WERI-Rb-1 (cell line): Measurements from ENCODE around the gene BCR.
A peak's percentile ranks its signal among the peaks of the same experiment; 100 is the strongest.

ENCODE experiments used
- DNase-seq: peaks from one replicate; pipeline ENCODE4 v3.0.0-alpha.2; 2020
- H3K27ac ChIP-seq: fragments of 250-450 bp; sonication (Bioruptor Pico); 2 replicates; pipeline ENCODE4 v1.5.1; 2020; ENCODE audit warnings: mild to moderate bottlenecking, moderate library complexity
- H3K27me3 ChIP-seq: fragments of 250-450 bp; sonication (Bioruptor Pico); 2 replicates; pipeline ENCODE4 v1.5.1; 2021; ENCODE audit warnings: mild to moderate bottlenecking, low read depth, moderate library complexity; ENCODE audit not compliant: insufficient read depth, severe bottlenecking
- H3K36me3 ChIP-seq: fragments of 250-450 bp; sonication (Bioruptor Pico); 2 replicates; pipeline ENCODE4 v1.5.1; 2020; ENCODE audit warnings: mild to moderate bottlenecking, moderate library complexity
- H3K4me3 ChIP-seq: 2 replicates; pipeline ENCODE4 v1.5.1; 2011; ENCODE audit warnings: low read depth, mild to moderate bottlenecking, control low read depth, low read length
- H3K9me3 ChIP-seq: fragments of 250-450 bp; sonication (Bioruptor Pico); 2 replicates; pipeline ENCODE4 v1.5.1; 2021; ENCODE audit warnings: mild to moderate bottlenecking, moderate library complexity; ENCODE audit not compliant: severe bottlenecking
- CTCF ChIP-seq: IDR thresholded peaks from 2 replicates; pipeline ENCODE4 v1.5.1; 2011; ENCODE audit warnings: low read depth, mild to moderate bottlenecking, control low read depth, inconsistent platforms, low read length

Gene BCR

DNA sequence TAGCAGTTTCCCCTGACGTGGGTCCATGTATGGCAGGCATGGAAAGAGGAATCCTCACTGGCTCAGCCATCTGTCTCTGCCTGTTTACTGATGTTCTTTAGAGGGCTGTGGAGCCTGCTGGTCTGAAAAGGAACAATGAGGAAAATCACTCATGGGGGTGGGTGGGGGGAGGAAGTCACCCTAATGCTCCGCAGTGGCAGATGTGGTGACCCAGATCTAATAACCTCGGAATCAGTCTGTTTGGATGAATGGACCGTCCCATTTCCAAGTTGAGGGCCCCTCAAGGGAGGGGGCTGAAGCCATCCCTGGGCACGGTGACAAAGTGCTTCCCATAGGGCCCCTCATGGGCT lies 4.4 kb downstream of the BCR start:
- Histone ChIP-seq H3K4me3 (peak overlapping the region; percentile 20), H3K9me3 (no peaks in the 10 kb centered on the region), H3K27ac (peak overlapping the region; percentile 90), H3K36me3 (peaks cover 59% of the 10 kb centered on the region), H3K27me3 (no peaks in the 10 kb centered on the region)
- TF ChIP-seq CTCF: no peak
- peak; percentile 56 for DNase-seq

GRCh38 chr22:23187211-23187610 lies 6.9 kb downstream of the BCR start:
- no peak for TF ChIP-seq CTCF
- no peak overlapping the region for H3K27ac ChIP-seq

DNA sequence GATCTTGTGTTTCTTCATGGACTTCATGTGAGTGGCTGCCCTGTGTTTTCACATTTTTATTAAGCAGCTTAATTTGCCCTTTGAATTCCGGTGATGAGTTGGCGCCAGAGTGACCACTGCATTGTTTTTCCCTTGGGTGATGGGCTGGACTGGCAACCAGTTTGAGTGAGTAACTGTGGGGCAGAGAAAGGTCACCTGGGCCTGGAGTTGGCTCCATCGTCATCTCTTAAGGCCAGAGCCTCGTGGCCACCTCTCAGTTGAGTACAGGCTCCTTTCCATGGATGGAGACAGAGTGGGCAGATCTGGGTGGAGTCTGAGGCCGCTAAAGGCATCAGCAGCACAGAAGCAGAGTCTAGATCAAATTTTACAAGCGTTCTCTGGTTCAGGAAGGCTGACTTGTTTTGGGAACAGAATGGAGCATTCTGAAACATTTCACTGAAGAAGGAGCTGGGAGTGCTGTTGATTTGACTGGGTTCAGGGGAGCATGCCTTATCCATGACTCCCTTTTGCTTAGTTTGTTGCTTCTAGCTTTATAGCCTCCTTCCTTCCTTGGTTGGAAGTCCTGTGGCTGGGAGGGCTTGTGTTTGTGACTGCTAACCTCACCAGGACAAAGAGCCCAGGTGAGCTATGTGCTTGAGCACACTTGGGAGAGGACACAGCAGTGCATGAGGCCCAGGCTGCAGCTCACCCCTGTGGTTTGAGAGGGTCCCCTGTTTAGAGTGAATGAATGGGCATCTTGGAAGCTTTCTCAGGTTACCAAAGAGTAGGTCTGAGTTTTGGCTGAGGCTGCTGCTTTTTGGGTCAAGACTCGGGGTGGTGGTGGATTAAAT lies 7.8 kb downstream of the BCR start:
- no peak for DNase-seq

More at GRCh38 chr22:23187211-23187610, 6.9 kb downstream of the BCR start:
- no peaks in the 10 kb centered on the region for H3K9me3 ChIP-seq
- no peaks in the 10 kb centered on the region for H3K27me3 ChIP-seq
- H3K36me3 ChIP-seq: peaks cover 70% of the 10 kb centered on the region
- DNase-seq: no peak
- no peak overlapping the region for H3K4me3 ChIP-seq

GRCh38 chr22:23190526-23190925 lies 10.2 kb downstream of the BCR start:
- Histone ChIP-seq H3K27ac (peak overlapping the region; percentile 83), H3K4me3 (no peak overlapping the region), H3K27me3 (no peaks in the 10 kb centered on the region), H3K36me3 (peaks cover 54% of the 10 kb centered on the region), H3K9me3 (no peaks in the 10 kb centered on the region)
- no peak for DNase-seq
- no peak for TF ChIP-seq CTCF

More for the DNA sequence above, 7.8 kb downstream of the BCR start:
- Histone ChIP-seq H3K4me3 (no peak overlapping the region), H3K27me3 (no peaks in the 10 kb centered on the region), H3K9me3 (no peaks in the 10 kb centered on the region), H3K36me3 (peaks cover 61% of the 10 kb centered on the region), H3K27ac (peak overlapping the region; percentile 32; the same call in 1 of the 2 replicates)
- no peak for TF ChIP-seq CTCF

- H3K36me3 ChIP-seq: peaks cover 49% of the 10 kb centered on the region
- peak; percentile 95 for DNase-seq
Measured at GRCh38 chr22:23192133-23192532, 11.8 kb downstream of the BCR start.

More at GRCh38 chr22:23192133-23192532, 11.8 kb downstream of the BCR start:
- Histone ChIP-seq H3K9me3 (no peaks in the 10 kb centered on the region), H3K27me3 (no peaks in the 10 kb centered on the region), H3K27ac (peak overlapping the region; percentile 93), H3K4me3 (no peak overlapping the region; the same call in 1 of the 2 replicates)
- TF ChIP-seq CTCF: no peak
